Astrocyte (in vitro differentiated cells and primary cell): ENCODE measurements around the gene DRICH1. TPM values are rescaled to one million over a fixed set of nuclear protein-coding genes. Genes with fewer than 3 reads are reported as not detected.
"Not testable (repeated sequence)": the region's sequence is repeated elsewhere in the genome, so short reads cannot be mapped to it uniquely, and the experiment has no call there.

Experiments used
- DNase-seq: peaks from one replicate; pipeline ENCODE4 v3.0.0-alpha.2; 2010; ENCODE audit warnings: low read depth
- FAIRE-seq: peaks from 2 replicates; lab custom pipeline; 2011; peaks lifted over from hg19 to GRCh38; lab: Jason Lieb, UNC
- H2AFZ ChIP-seq: 2 replicates; pipeline ENCODE4 v1.6.0; 2012; ENCODE audit warnings: low read depth, low read length, inconsistent platforms
- H3K27ac ChIP-seq: 2 replicates; pipeline ENCODE4 v1.5.1; 2011; ENCODE audit warnings: low read depth, low read length, inconsistent platforms
- H3K27me3 ChIP-seq: 2 replicates; pipeline ENCODE4 v1.6.0; 2011; ENCODE audit warnings: low read length, inconsistent platforms; ENCODE audit not compliant: insufficient read depth
- H3K36me3 ChIP-seq: 2 replicates; pipeline ENCODE4 v1.5.1; 2011; ENCODE audit warnings: low read length, inconsistent platforms; ENCODE audit not compliant: insufficient read depth
- H3K4me1 ChIP-seq: 2 replicates; pipeline ENCODE4 v1.5.1; 2011; ENCODE audit warnings: low read length, inconsistent platforms; ENCODE audit not compliant: insufficient read depth
- H3K4me2 ChIP-seq: 2 replicates; pipeline ENCODE4 v1.6.0; 2012; ENCODE audit warnings: low read length, inconsistent platforms
- H3K4me3 ChIP-seq: 2 replicates; pipeline ENCODE4 v1.5.1; 2011; ENCODE audit warnings: low read depth, mild to moderate bottlenecking, low read length, inconsistent platforms; ENCODE audit not compliant: insufficient read depth
- H3K79me2 ChIP-seq: 2 replicates; pipeline ENCODE4 v1.6.0; 2012; ENCODE audit warnings: mild to moderate bottlenecking, low read length, inconsistent platforms; ENCODE audit not compliant: insufficient read depth
- H3K9ac ChIP-seq: 2 replicates; pipeline ENCODE4 v1.6.0; 2012; ENCODE audit warnings: mild to moderate bottlenecking, low read length, inconsistent platforms
- H3K9me3 ChIP-seq: 2 replicates; pipeline ENCODE4 v1.5.1; 2012; ENCODE audit warnings: low read depth, mild to moderate bottlenecking, low read length, inconsistent platforms; ENCODE audit not compliant: insufficient read depth
- H4K20me1 ChIP-seq: 2 replicates; pipeline ENCODE4 v1.6.0; 2012; ENCODE audit warnings: low read length, inconsistent platforms; ENCODE audit not compliant: insufficient read depth
- H3K27ac Mint-ChIP-seq: one replicate; pipeline ENCODE4 v1.8.0; 2021; ENCODE audit warnings: mild to moderate bottlenecking, mixed read lengths; ENCODE audit not compliant: unreplicated experiment
- H3K27me3 Mint-ChIP-seq: one replicate; pipeline ENCODE4 v1.8.0; 2021; ENCODE audit warnings: low read depth, mixed read lengths; ENCODE audit not compliant: unreplicated experiment
- H3K36me3 Mint-ChIP-seq: one replicate; pipeline ENCODE4 v1.8.0; 2021; ENCODE audit warnings: low read depth, mixed read lengths; ENCODE audit not compliant: unreplicated experiment
- H3K4me1 Mint-ChIP-seq: one replicate; pipeline ENCODE4 v1.8.0; 2021; ENCODE audit warnings: low read depth, mixed read lengths; ENCODE audit not compliant: unreplicated experiment
- H3K4me3 Mint-ChIP-seq: one replicate; pipeline ENCODE4 v1.8.0; 2021; ENCODE audit warnings: mild to moderate bottlenecking, moderate library complexity, mixed read lengths; ENCODE audit not compliant: unreplicated experiment
- H3K9me3 Mint-ChIP-seq: one replicate; pipeline ENCODE4 v1.8.0; 2021; ENCODE audit warnings: mild to moderate bottlenecking, mixed read lengths; ENCODE audit not compliant: unreplicated experiment
- EZH2 ChIP-seq: IDR thresholded peaks from 2 replicates; pipeline ENCODE4 v1.6.1; 2012; ENCODE audit warnings: mild to moderate bottlenecking, low read length, inconsistent platforms; ENCODE audit not compliant: insufficient read depth
- total RNA-seq: library from RNA; stranded (reverse); gene quantifications from 2 replicates; pipeline ENCODE4 v1.2.1, GENCODE V29; 2021
- TF ChIP-seq, protein P1 (sequence below): IDR thresholded peaks from 2 replicates; pipeline ENCODE4 v1.5.1; 2011; ENCODE audit warnings: low read depth, mild to moderate bottlenecking, inconsistent platforms, low read length, moderate library complexity; ENCODE audit not compliant: insufficient read depth

Gene DRICH1
- total RNA-seq, 1 donor from 2014 or later = not detected

DNA sequence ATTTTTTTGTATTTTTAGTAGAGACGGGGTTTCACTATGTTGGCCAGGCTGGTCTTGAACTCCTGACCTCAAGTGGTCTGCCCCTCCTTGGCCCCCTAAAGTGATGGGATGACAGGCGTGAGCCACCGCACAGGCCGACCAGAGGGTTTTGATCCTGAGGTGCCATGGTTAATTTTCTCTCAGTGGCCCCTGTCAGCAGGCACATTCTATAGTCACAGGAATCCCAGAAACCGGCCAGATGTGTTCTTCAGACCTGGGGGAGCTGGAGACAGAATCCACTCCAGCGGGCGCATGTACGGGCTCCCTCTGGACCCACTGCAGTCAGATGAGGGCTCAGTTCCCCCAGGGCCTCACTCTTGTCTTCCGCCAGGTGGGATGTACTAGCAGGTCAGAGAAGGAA lies 69.0 kb downstream of the DRICH1 start:
- Histone ChIP-seq H3K4me2 (no peak overlapping the region), H3K4me1 (no peaks in the 10 kb centered on the region), H3K36me3 (no peaks in the 10 kb centered on the region), H3K9ac (no peak overlapping the region), H4K20me1 (no peaks in the 10 kb centered on the region), H3K4me3 (no peak overlapping the region), H3K27ac (no peak overlapping the region), H3K27me3 (peaks cover 23% of the 10 kb centered on the region), H2AFZ (no peak overlapping the region), H3K79me2 (no peaks in the 10 kb centered on the region), H3K9me3 (no peaks in the 10 kb centered on the region)
- peaks cover 2% of the 10 kb centered on the region for H3K36me3 Mint-ChIP-seq
- H3K27me3 Mint-ChIP-seq = peaks cover 46% of the 10 kb centered on the region
- DNase-seq (no peak), FAIRE-seq (no peak)
- H3K9me3 Mint-ChIP-seq = no peaks in the 10 kb centered on the region
- TF ChIP-seq, protein P1, sequence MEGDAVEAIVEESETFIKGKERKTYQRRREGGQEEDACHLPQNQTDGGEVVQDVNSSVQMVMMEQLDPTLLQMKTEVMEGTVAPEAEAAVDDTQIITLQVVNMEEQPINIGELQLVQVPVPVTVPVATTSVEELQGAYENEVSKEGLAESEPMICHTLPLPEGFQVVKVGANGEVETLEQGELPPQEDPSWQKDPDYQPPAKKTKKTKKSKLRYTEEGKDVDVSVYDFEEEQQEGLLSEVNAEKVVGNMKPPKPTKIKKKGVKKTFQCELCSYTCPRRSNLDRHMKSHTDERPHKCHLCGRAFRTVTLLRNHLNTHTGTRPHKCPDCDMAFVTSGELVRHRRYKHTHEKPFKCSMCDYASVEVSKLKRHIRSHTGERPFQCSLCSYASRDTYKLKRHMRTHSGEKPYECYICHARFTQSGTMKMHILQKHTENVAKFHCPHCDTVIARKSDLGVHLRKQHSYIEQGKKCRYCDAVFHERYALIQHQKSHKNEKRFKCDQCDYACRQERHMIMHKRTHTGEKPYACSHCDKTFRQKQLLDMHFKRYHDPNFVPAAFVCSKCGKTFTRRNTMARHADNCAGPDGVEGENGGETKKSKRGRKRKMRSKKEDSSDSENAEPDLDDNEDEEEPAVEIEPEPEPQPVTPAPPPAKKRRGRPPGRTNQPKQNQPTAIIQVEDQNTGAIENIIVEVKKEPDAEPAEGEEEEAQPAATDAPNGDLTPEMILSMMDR = no peak
- no peak for TF ChIP-seq EZH2
- H3K4me3 Mint-ChIP-seq = no peak overlapping the region
- H3K27ac Mint-ChIP-seq = no peak overlapping the region
- H3K4me1 Mint-ChIP-seq = peaks cover 7% of the 10 kb centered on the region

DNA sequence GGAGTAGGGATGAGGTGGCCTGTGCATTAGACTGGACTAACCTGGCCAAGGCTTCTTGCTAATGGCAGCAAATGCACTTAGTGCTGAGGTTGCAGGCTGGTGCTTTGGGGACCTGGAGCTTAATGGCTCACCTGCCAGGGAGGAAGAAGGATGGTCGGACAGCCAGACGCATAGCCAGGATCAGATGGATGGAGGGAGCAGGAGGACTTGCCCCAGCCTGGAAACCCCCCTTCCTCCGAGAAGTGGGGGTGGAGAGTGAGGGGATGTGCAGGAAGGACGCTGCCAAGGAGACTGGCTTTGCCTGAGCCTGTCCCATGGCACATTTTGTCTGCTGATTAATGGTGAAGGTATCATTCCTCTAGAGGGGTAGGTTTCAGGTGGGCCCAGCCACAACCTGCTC lies 69.9 kb downstream of the DRICH1 start:
- peaks cover 2% of the 10 kb centered on the region for H3K36me3 Mint-ChIP-seq
- no peaks in the 10 kb centered on the region for H3K9me3 Mint-ChIP-seq
- no peak overlapping the region for H3K4me3 Mint-ChIP-seq
- peaks cover 5% of the 10 kb centered on the region for H3K4me1 Mint-ChIP-seq
- Histone ChIP-seq H3K9me3 (no peaks in the 10 kb centered on the region), H3K79me2 (no peaks in the 10 kb centered on the region), H3K27ac (no peak overlapping the region), H3K36me3 (no peaks in the 10 kb centered on the region), H3K4me1 (no peaks in the 10 kb centered on the region), H3K27me3 (peaks cover 19% of the 10 kb centered on the region), H4K20me1 (no peaks in the 10 kb centered on the region), H3K4me2 (no peak overlapping the region), H3K4me3 (no peak overlapping the region), H2AFZ (no peak overlapping the region), H3K9ac (no peak overlapping the region)
- peaks cover 48% of the 10 kb centered on the region for H3K27me3 Mint-ChIP-seq
- no peak for FAIRE-seq
- TF ChIP-seq, protein P1 = no peak
- no peak for TF ChIP-seq EZH2
- no peak for DNase-seq
- H3K27ac Mint-ChIP-seq = no peak overlapping the region

DNA sequence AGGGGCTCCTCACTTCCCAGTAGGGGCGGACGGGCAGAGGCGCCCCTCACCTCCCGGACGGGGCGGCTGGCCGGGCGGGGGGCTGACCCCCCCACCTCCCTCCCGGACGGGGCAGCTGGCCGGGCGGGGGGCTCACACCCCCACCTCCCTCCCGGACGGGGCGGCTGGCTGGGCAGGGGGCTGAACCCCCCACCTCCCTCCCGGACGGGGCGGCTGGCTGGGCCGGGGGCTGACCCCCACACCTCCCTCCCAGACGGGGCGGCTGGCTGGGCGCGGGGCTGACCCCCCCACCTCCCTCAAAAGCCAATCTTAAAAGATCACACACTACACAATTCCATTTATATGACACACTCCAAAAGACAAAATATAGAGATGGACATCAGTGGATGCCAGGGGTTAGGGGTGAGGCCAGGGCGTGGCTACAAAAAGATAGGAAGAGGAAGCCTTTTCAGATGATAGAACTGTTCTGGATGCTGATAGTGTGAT lies 71.1 kb downstream of the DRICH1 start:
- H3K4me1 Mint-ChIP-seq, H3K36me3 Mint-ChIP-seq, H3K4me2 ChIP-seq, H3K9me3 Mint-ChIP-seq, H3K9ac ChIP-seq, H2AFZ ChIP-seq, H3K4me3 Mint-ChIP-seq, H3K79me2 ChIP-seq, H4K20me1 ChIP-seq, H3K36me3 ChIP-seq, DNase-seq, H3K4me3 ChIP-seq, H3K4me1 ChIP-seq, H3K9me3 ChIP-seq, H3K27ac Mint-ChIP-seq, FAIRE-seq, H3K27ac ChIP-seq: not testable (repeated sequence)
- H3K27me3 ChIP-seq = peaks cover 15% of the 10 kb centered on the region
- peaks cover 51% of the 10 kb centered on the region for H3K27me3 Mint-ChIP-seq

DNA sequence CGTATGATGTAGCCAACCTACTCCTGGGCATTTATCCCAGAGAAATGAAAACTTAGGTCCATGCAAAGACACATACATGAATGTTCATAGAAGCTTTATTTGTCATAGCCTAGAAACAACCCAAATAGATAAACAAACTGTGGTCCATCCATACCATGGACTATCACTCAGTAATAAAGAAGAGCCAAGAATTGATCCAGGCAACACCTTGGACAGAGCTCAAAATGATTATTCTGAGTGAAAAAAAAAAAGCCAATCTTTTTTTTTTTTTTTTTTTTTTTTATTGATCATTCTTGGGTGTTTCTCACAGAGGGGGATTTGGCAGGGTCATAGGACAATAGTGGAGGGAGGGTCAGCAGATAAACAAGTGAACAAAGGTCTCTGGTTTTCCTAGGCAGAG lies 71.9 kb downstream of the DRICH1 start:
- H3K4me1 Mint-ChIP-seq = not testable (repeated sequence)
- peaks cover 52% of the 10 kb centered on the region for H3K27me3 Mint-ChIP-seq

More for the DNA sequence above, 71.9 kb downstream of the DRICH1 start:
- H3K4me3 ChIP-seq, H3K4me3 Mint-ChIP-seq, H3K4me1 ChIP-seq, H3K27me3 ChIP-seq, H3K79me2 ChIP-seq, H3K9ac ChIP-seq, DNase-seq, H3K36me3 ChIP-seq, H3K36me3 Mint-ChIP-seq, H3K27ac ChIP-seq, H3K9me3 Mint-ChIP-seq, H3K27ac Mint-ChIP-seq, H4K20me1 ChIP-seq, H3K9me3 ChIP-seq, FAIRE-seq, H3K4me2 ChIP-seq, H2AFZ ChIP-seq: not testable (repeated sequence)
